HG03460 (cell line): ENCODE results near the gene MSH4.
"Not testable (repeated sequence)": the region's sequence is repeated elsewhere in the genome, so short reads cannot be mapped to it uniquely, and the experiment has no call there.

Source experiments
- ATAC-seq: cut with Tn5 transposase; IDR thresholded peaks from one replicate; pipeline ENCODE4 v1.9.1; 2021; ENCODE audit not compliant: unreplicated experiment

The MSH4 gene

GRCh38 chr1:75932304-75932703 is 135.6 kb downstream of the MSH4 start, which contains the start of gene ASB17:
ASB17 (minus strand) TSS chr1:75932404; CDS start chr1:75932291, 113 bp downstream.
- no peak for ATAC-seq

DNA sequence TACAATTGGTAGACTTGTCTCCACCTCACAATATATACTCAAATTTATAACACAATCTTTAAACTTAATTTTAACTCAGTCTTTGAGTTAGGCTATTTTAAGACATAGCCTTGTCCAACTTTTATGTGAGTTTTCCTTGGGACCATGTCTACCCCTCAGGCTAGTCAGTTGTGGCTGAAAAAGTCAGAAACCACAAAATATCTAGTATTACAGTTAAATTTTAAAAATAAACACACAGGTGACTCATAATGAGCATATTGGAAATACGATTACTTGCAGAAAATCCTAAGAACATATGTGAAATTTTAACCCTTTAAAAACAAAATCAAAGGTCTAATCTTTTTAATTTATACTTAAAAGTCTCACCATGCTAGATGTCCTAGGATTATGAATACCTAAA is 140.4 kb downstream of the MSH4 start:
- no peak for ATAC-seq

GRCh38 chr1:75943037-75943436 is 146.4 kb downstream of the MSH4 start:
- ATAC-seq = not testable (repeated sequence)

GRCh38 chr1:75950176-75950575 is 153.5 kb downstream of the MSH4 start:
- no peak for ATAC-seq

- no peak for ATAC-seq
Measured at GRCh38 chr1:75952016-75952415, 155.3 kb downstream of the MSH4 start.

GRCh38 chr1:75953461-75953860 is 156.8 kb downstream of the MSH4 start:
- ATAC-seq = no peak

GRCh38 chr1:75954586-75954985 is 157.9 kb downstream of the MSH4 start:
- no peak for ATAC-seq
